ENCODE data around the gene NKX2-4.
A peak's percentile ranks its signal among the peaks of the same experiment; 100 is the strongest.

NKX2-4 gene

GRCh38 chr20:21395051-21395665 is 2.2 kb downstream of the NKX2-4 start:
- H3K27ac ChIP-seq = no peak overlapping the region
- DNase-seq (ENCODE audit: low read depth, low spot score) = no peak

GRCh38 chr20:21394551-21394950 is 2.8 kb downstream of the NKX2-4 start:
- no peak overlapping the region for H3K27ac ChIP-seq
- DNase-seq (ENCODE audit: low read depth, low spot score) = no peak

GRCh38 chr20:21393816-21394519 is 3.4 kb downstream of the NKX2-4 start:
- DNase-seq (ENCODE audit: low read depth, low spot score) = no peak
- no peak overlapping the region for H3K27ac ChIP-seq

GRCh38 chr20:21393166-21393565 is 4.2 kb downstream of the NKX2-4 start:
- DNase-seq (ENCODE audit: low read depth, low spot score) = no peak
- H3K27ac ChIP-seq = no peak overlapping the region

- H3K27ac ChIP-seq = no peak overlapping the region
- DNase-seq (ENCODE audit: low read depth, low spot score) = no peak
Observed at GRCh38 chr20:21391972-21392352, 5.4 kb downstream of the NKX2-4 start.

GRCh38 chr20:21391185-21391971 is 5.9 kb downstream of the NKX2-4 start:
- no peak for DNase-seq (ENCODE audit: low read depth, low spot score)
- no peak overlapping the region for H3K27ac ChIP-seq

- DNase-seq (ENCODE audit: low read depth, low spot score) = no peak
- no peak overlapping the region for H3K27ac ChIP-seq
Observed at GRCh38 chr20:21390768-21391167, 6.6 kb downstream of the NKX2-4 start.

GRCh38 chr20:21389368-21389767 is 8.0 kb downstream of the NKX2-4 start:
- H3K27ac ChIP-seq = no peak overlapping the region
- DNase-seq (ENCODE audit: low read depth, low spot score) = no peak

GRCh38 chr20:21388566-21388965 is 8.8 kb downstream of the NKX2-4 start:
- DNase-seq (ENCODE audit: low read depth, low spot score) = no peak

GRCh38 chr20:21387528-21387927 is 9.8 kb downstream of the NKX2-4 start:
- peak; percentile 0 for DNase-seq (ENCODE audit: low read depth, low spot score)
- no peak overlapping the region for H3K27ac ChIP-seq

More at GRCh38 chr20:21388566-21388965, 8.8 kb downstream of the NKX2-4 start:
- no peak overlapping the region for H3K27ac ChIP-seq

- DNase-seq (ENCODE audit: low read depth, low spot score) = no peak
- no peak overlapping the region for H3K27ac ChIP-seq
Observed at GRCh38 chr20:21386111-21386510, 11.2 kb downstream of the NKX2-4 start.

GRCh38 chr20:21384308-21384892 is 12.9 kb downstream of the NKX2-4 start:
- DNase-seq (ENCODE audit: low read depth, low spot score) = no peak
- H3K27ac ChIP-seq = no peak overlapping the region

GRCh38 chr20:21381619-21382018 is 15.7 kb downstream of the NKX2-4 start:
- DNase-seq (ENCODE audit: low read depth, low spot score) = no peak
- no peak overlapping the region for H3K27ac ChIP-seq

GRCh38 chr20:21380711-21381110 is 16.6 kb downstream of the NKX2-4 start:
- no peak overlapping the region for H3K27ac ChIP-seq
- DNase-seq (ENCODE audit: low read depth, low spot score) = no peak

GRCh38 chr20:21378259-21378658 is 19.1 kb downstream of the NKX2-4 start:
- DNase-seq (ENCODE audit: low read depth, low spot score) = no peak
- no peak overlapping the region for H3K27ac ChIP-seq

- H3K27ac ChIP-seq = no peak overlapping the region
- DNase-seq (ENCODE audit: low read depth, low spot score) = no peak
Observed at GRCh38 chr20:21377701-21378100, 19.6 kb downstream of the NKX2-4 start.

GRCh38 chr20:21376626-21377025 is 20.7 kb downstream of the NKX2-4 start:
- no peak overlapping the region for H3K27ac ChIP-seq
- no peak for DNase-seq (ENCODE audit: low read depth, low spot score)

- no peak overlapping the region for H3K27ac ChIP-seq
- no peak for DNase-seq (ENCODE audit: low read depth, low spot score)
Observed at GRCh38 chr20:21373436-21373835, 23.9 kb downstream of the NKX2-4 start.

GRCh38 chr20:21372016-21372415 is 25.3 kb downstream of the NKX2-4 start:
- DNase-seq (ENCODE audit: low read depth, low spot score) = no peak
- no peak overlapping the region for H3K27ac ChIP-seq

GRCh38 chr20:21371193-21371592 is 26.1 kb downstream of the NKX2-4 start:
- DNase-seq (ENCODE audit: low read depth, low spot score) = no peak
- no peak overlapping the region for H3K27ac ChIP-seq

GRCh38 chr20:21368791-21369190 is 28.5 kb downstream of the NKX2-4 start:
- no peak for DNase-seq (ENCODE audit: low read depth, low spot score)
- no peak overlapping the region for H3K27ac ChIP-seq
